Breast epithelium (tissue), 4 donors: ENCODE measurements around the gene ELMO3. TPM values are rescaled to one million over a fixed set of nuclear protein-coding genes. Genes with fewer than 3 reads are reported as not detected.
A peak's percentile ranks its signal among the peaks of the same experiment; 100 is the strongest.

Experiments
- DNase-seq, 2 donors: peaks; one replicate each; pipeline ENCODE4 v3.0.0-alpha.2; 2019; ENCODE audit warnings: low spot score in 2 of 2
- H3K27ac ChIP-seq, 2 donors: fragments of 200-600 bp; sonication (generic) in 1 of 2; one replicate each; pipeline ENCODE4 v1.5.1; 2016 to 2019; ENCODE audit warnings: mild to moderate bottlenecking in 1 of 2
- H3K27me3 ChIP-seq, 2 donors: fragments of 200-600 bp; sonication (generic) in 1 of 2; one replicate each; pipeline versions ENCODE4 v1.5.1 to v1.6.0; 2017 to 2019; ENCODE audit warnings: control low read depth in 1 of 2, mild to moderate bottlenecking in 1 of 2
- H3K36me3 ChIP-seq: fragments of 200-600 bp; one replicate; pipeline ENCODE4 v1.5.1; 2019
- H3K4me1 ChIP-seq, 2 donors: fragments of 200-600 bp; sonication (generic); one replicate each; pipeline ENCODE4 v1.5.1; 2016 to 2019; ENCODE audit warnings: control low read depth in 1 of 2
- H3K4me3 ChIP-seq, 3 donors: fragments of 200-600 bp; sonication (generic); 1 replicate in 2 of 3; 2 replicates in 1 of 3; pipeline ENCODE4 v1.5.1; 2016 to 2019; ENCODE audit warnings: mild to moderate bottlenecking in 3 of 3, moderate library complexity in 2 of 3
- H3K9me3 ChIP-seq, 2 donors: fragments of 200-600 bp; sonication (generic) in 1 of 2; one replicate each; pipeline ENCODE4 v1.5.1; 2016 to 2019; ENCODE audit warnings: control low read depth in 1 of 2
- CTCF ChIP-seq, 3 donors: fragments of 450-650 bp; IDR thresholded peaks; one replicate each; pipeline ENCODE4 v1.5.1; 2016 to 2017; ENCODE audit warnings: antibody characterized with exemption in 3 of 3, mild to moderate bottlenecking in 3 of 3, moderate library complexity in 3 of 3
- POLR2A ChIP-seq: fragments of 450-650 bp; IDR thresholded peaks from one replicate; pipeline ENCODE4 v1.6.1; 2016; ENCODE audit warnings: antibody characterized with exemption, mild to moderate bottlenecking, moderate library complexity
- POLR2AphosphoS5 ChIP-seq, 3 donors: sonication (generic); formaldehyde crosslinking; IDR thresholded peaks; one replicate each; pipeline ENCODE4 v1.6.1; 2017; ENCODE audit warnings: antibody characterized with exemption in 3 of 3
- intact Hi-C: fragments of 100-400 bp; cut with DNase I; formaldehyde crosslinking; loops from one replicate; pipeline ENCODE4 v1.15.1; 2023; ENCODE audit warnings: low total_unique reads
- total RNA-seq, 3 donors: library from RNA; depleted of rRNA; stranded (reverse); fragments of >200 nt; gene quantifications; one replicate each; pipeline ENCODE4 v1.1.0, GENCODE V29; 2016

ELMO3 gene
- total RNA-seq, 3 donors from 2014 or later, result 1.1 to 35.0 (median 19.7) TPM

GRCh38 chr16:67223992-67224391 is 25.1 kb downstream of the ELMO3 start:
- Histone ChIP-seq H3K27ac (no peak overlapping the region), H3K27me3 (no peaks in the 10 kb centered on the region), H3K4me1 (peaks cover 5 to 6% of the 10 kb centered on the region in 2 donors), H3K36me3 (no peaks in the 10 kb centered on the region), H3K9me3 (no peaks in the 10 kb centered on the region), H3K4me3 (no peak overlapping the region)
- DNase-seq, result no peak
- intact Hi-C loops, result no loop called here
- TF ChIP-seq POLR2AphosphoS5 (IDR thresholded peaks at IDR 0.05) (no peak), CTCF (IDR thresholded peaks at IDR 0.05) (no peak), POLR2A (no peak)

GRCh38 chr16:67226295-67226803 is 27.4 kb downstream of the ELMO3 start:
- DNase-seq, result no peak
- Histone ChIP-seq H3K4me3 (peak overlapping the region; percentile 63 to 95 (median 84)), H3K4me1 (peaks cover 5 to 6% of the 10 kb centered on the region in 2 donors), H3K27ac (peak overlapping the region; percentile 81 to 85), H3K9me3 (no peaks in the 10 kb centered on the region), H3K27me3 (no peaks in the 10 kb centered on the region), H3K36me3 (peaks cover 6% of the 10 kb centered on the region)
- TF ChIP-seq CTCF (IDR thresholded peaks at IDR 0.05) (peak in 1 of 3 donors; percentile 25), POLR2A (no peak)
- intact Hi-C loops, result no loop called here

- intact Hi-C loops, result no loop called here
- peak; percentile 98 to 100 (median 98) for TF ChIP-seq POLR2AphosphoS5 (IDR thresholded peaks at IDR 0.05)
- TF ChIP-seq CTCF (IDR thresholded peaks at IDR 0.05), result no peak
- peak; percentile 84 for TF ChIP-seq POLR2A
- DNase-seq, result peak; percentile 95 to 96
- Histone ChIP-seq H3K27ac (peak within 1 kb of the TSS; percentile 81 to 85), H3K4me3 (peak within 1 kb of the TSS; percentile 63 to 95 (median 84)), H3K36me3 (peaks cover 6% of the 10 kb centered on the region), H3K9me3 (no peaks in the 10 kb centered on the region), H3K27me3 (no peaks in the 10 kb centered on the region), H3K4me1 (peaks cover 5 to 6% of the 10 kb centered on the region in 2 donors)
Measured at GRCh38 chr16:67226804-67227566, 28.1 kb downstream of the ELMO3 start, which contains the start of gene TMEM208. Gene TMEM208, plus strand, starts transcription at chr16:67227130. Its CDS starts 89 bp downstream, at chr16:67227219.

GRCh38 chr16:67227567-67227921 is 28.6 kb downstream of the ELMO3 start:
- Histone ChIP-seq H3K36me3 (peaks cover 6% of the 10 kb centered on the region), H3K4me1 (peaks cover 5 to 6% of the 10 kb centered on the region in 2 donors), H3K27me3 (no peaks in the 10 kb centered on the region), H3K9me3 (no peaks in the 10 kb centered on the region), H3K4me3 (peak overlapping the region; percentile 63 to 95 (median 84)), H3K27ac (peak overlapping the region; percentile 81 to 85)
- no peak for DNase-seq
- intact Hi-C loops, result no loop called here
- TF ChIP-seq POLR2A, result no peak
- TF ChIP-seq POLR2AphosphoS5 (IDR thresholded peaks at IDR 0.05), result no peak
- TF ChIP-seq CTCF (IDR thresholded peaks at IDR 0.05), result no peak
